ENCODE measurements around the gene ETFA. TPM values are rescaled to one million over a fixed set of nuclear protein-coding genes. Genes with fewer than 3 reads are reported as not detected.

ETFA gene
- polyA plus RNA-seq, 3 donors, result 62.1 to 178 (median 166) TPM

DNA sequence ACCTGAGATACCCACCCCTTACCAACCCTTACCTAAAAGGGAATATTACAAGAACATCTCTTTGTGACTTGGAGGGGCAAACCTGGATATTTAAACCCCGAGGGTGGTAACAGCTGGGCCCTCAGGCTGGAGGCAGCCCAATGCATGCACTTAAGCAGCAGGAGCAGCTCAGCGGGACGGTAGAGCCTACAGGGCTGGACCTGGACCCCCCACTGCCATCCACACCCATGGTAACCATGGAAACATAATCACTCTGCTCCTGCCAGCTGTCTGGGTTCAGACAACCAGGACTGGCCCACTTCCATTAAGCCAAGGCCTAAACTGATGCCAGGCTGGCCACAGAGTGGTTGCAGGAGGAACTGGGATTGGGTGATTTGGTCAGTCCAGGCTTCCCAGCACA is 52.8 kb downstream of the ETFA start:
- Histone ChIP-seq H3K9ac (ENCODE audit: insufficient read depth, low read length, poor library complexity, severe bottlenecking) (no peak overlapping the region), H3K79me2 (ENCODE audit: insufficient read depth, low read length) (no peaks in the 10 kb centered on the region), H3K27ac (ENCODE audit: low read depth in 1 of 2, low read length in 2 of 2) (no peak overlapping the region), H2AFZ (ENCODE audit: insufficient read depth, low read depth, low read length, poor library complexity, severe bottlenecking) (no peak overlapping the region), H4K20me1 (ENCODE audit: insufficient read depth, low read length) (peaks cover 4% of the 10 kb centered on the region), H3K4me2 (replicated peaks; ENCODE audit: extremely low read depth, low read length, poor library complexity, severe bottlenecking) (no peak overlapping the region), H3K36me3 (replicated peaks in 1 of 2; ENCODE audit: control insufficient read depth in 1 of 2, insufficient read depth in 2 of 2, low read length in 2 of 2) (peaks cover 41 to 76% of the 10 kb centered on the region in 2 donors), H3K9me3 (replicated peaks in 1 of 2; ENCODE audit: control insufficient read depth in 1 of 2, insufficient read depth in 1 of 2, low read length in 2 of 2) (peaks cover 11 to 40% of the 10 kb centered on the region in 2 donors), H3K4me1 (ENCODE audit: control insufficient read depth in 1 of 2, insufficient read depth in 2 of 2, low read length in 2 of 2) (no peaks in the 10 kb centered on the region), H3K27me3 (ENCODE audit: control insufficient read depth in 2 of 2, insufficient read depth in 2 of 2, low read length in 2 of 2) (no peaks in the 10 kb centered on the region), H3K4me3 (replicated peaks in 1 of 3; ENCODE audit: low read depth in 2 of 3, low read length in 3 of 3) (no peak overlapping the region)
- no peak for DNase-seq
- no peak overlapping the region for H3K27ac Mint-ChIP-seq
- H3K4me1 Mint-ChIP-seq, result no peaks in the 10 kb centered on the region
- intact Hi-C loops (cut with micrococcal nuclease), result no loop called here
- H3K9me3 Mint-ChIP-seq, result peaks cover 20 to 36% (median 30%) of the 10 kb centered on the region in 7 donors
- peaks cover 0 to 3% (median 0%) of the 10 kb centered on the region in 3 donors for H3K27me3 Mint-ChIP-seq (ENCODE audit: low read depth in 3 of 3)
- H3K36me3 Mint-ChIP-seq, result peaks cover 48 to 63% of the 10 kb centered on the region in 2 donors
- WGBS (ENCODE audit: insufficient coverage), result 97% methylated on average over 3 of the region's 3 CpGs
- TF ChIP-seq, protein P1, sequence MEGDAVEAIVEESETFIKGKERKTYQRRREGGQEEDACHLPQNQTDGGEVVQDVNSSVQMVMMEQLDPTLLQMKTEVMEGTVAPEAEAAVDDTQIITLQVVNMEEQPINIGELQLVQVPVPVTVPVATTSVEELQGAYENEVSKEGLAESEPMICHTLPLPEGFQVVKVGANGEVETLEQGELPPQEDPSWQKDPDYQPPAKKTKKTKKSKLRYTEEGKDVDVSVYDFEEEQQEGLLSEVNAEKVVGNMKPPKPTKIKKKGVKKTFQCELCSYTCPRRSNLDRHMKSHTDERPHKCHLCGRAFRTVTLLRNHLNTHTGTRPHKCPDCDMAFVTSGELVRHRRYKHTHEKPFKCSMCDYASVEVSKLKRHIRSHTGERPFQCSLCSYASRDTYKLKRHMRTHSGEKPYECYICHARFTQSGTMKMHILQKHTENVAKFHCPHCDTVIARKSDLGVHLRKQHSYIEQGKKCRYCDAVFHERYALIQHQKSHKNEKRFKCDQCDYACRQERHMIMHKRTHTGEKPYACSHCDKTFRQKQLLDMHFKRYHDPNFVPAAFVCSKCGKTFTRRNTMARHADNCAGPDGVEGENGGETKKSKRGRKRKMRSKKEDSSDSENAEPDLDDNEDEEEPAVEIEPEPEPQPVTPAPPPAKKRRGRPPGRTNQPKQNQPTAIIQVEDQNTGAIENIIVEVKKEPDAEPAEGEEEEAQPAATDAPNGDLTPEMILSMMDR (IDR thresholded peaks at IDR 0.05), result no peak
- no peak overlapping the region for H3K4me3 Mint-ChIP-seq

DNA sequence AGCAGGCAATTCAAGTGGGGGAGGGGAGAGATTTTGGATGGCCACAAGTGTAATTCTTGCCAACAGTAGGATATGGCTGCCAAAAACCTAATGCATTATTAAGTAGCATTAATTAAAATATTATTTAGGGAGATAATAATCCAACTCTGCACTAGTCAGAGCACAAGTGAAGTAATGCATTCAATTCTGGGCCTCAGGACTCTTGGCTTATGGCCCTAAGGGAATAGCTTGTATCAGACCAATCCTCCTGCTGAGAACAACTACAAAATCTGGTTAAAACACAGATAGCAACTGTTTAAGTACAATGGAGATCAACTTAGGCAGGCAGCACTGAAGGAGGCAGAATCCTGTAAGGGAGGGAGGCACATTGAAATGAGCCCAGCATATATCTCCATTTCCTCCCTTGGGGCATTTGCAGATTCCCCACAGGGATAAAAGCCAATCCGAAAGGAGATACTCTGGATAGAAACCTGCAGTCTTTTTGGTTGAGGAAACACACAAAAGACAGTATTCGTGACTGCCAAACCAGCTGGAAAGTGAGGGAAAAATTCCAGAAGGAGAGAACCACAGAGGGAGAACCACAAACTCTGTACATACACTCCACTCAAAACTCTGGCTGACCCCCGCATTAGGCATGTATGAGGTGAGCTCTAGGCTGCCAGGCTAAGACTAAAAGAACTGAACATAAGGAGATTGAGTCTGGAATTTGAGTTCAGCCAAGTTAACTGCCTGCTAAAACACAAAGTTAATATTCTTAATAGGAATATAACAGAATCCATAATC is 57.4 kb downstream of the ETFA start:
- no peak overlapping the region for H3K4me3 Mint-ChIP-seq
- Histone ChIP-seq H3K79me2 (ENCODE audit: insufficient read depth, low read length) (no peaks in the 10 kb centered on the region), H3K9me3 (replicated peaks in 1 of 2; ENCODE audit: control insufficient read depth in 1 of 2, insufficient read depth in 1 of 2, low read length in 2 of 2) (peaks cover 0 to 9% of the 10 kb centered on the region in 2 donors), H4K20me1 (ENCODE audit: insufficient read depth, low read length) (peaks cover 4% of the 10 kb centered on the region), H3K27me3 (ENCODE audit: control insufficient read depth in 2 of 2, insufficient read depth in 2 of 2, low read length in 2 of 2) (no peaks in the 10 kb centered on the region), H3K27ac (ENCODE audit: low read depth in 1 of 2, low read length in 2 of 2) (no peak overlapping the region), H3K9ac (ENCODE audit: insufficient read depth, low read length, poor library complexity, severe bottlenecking) (no peak overlapping the region), H3K4me1 (ENCODE audit: control insufficient read depth in 1 of 2, insufficient read depth in 2 of 2, low read length in 2 of 2) (no peaks in the 10 kb centered on the region), H3K36me3 (replicated peaks in 1 of 2; ENCODE audit: control insufficient read depth in 1 of 2, insufficient read depth in 2 of 2, low read length in 2 of 2) (peaks cover 2 to 34% of the 10 kb centered on the region in 2 donors), H2AFZ (ENCODE audit: insufficient read depth, low read depth, low read length, poor library complexity, severe bottlenecking) (no peak overlapping the region), H3K4me2 (replicated peaks; ENCODE audit: extremely low read depth, low read length, poor library complexity, severe bottlenecking) (no peak overlapping the region), H3K4me3 (replicated peaks in 1 of 3; ENCODE audit: low read depth in 2 of 3, low read length in 3 of 3) (no peak overlapping the region)
- no peak for DNase-seq
- peaks cover 0 to 6% (median 2%) of the 10 kb centered on the region in 7 donors for H3K9me3 Mint-ChIP-seq
- WGBS (ENCODE audit: insufficient coverage), result no CpG with 5 or more reads among the region's 3 CpGs
- H3K4me1 Mint-ChIP-seq, result no peaks in the 10 kb centered on the region
- H3K27me3 Mint-ChIP-seq (ENCODE audit: low read depth in 3 of 3), result no peaks in the 10 kb centered on the region
- intact Hi-C loops (cut with micrococcal nuclease), result no loop called here
- H3K27ac Mint-ChIP-seq, result peak overlapping the region in 1 of 7 donors; percentile 35
- peaks cover 16 to 25% of the 10 kb centered on the region in 2 donors for H3K36me3 Mint-ChIP-seq
- TF ChIP-seq, protein P1 (IDR thresholded peaks at IDR 0.05), result no peak
